Endometrial microvascular endothelial cells (primary cell): Measurements from ENCODE around the gene TSPAN4. TPM values are rescaled to one million over a fixed set of nuclear protein-coding genes. Genes with fewer than 3 reads are reported as not detected.

Experiments
- in situ Hi-C: cut with HindIII; loops from 2 replicates; pipeline ENCODE4 v1.10.0; 2017; ENCODE audit warnings: low sequenced_read_pairs, low pct_unique_long_range_greater_than_20kb; ENCODE audit errors: inconsistent ontology term
- total RNA-seq: library from RNA; depleted of rRNA; stranded (reverse); fragments of >200 nt; gene quantifications from one replicate; pipeline ENCODE4 v1.2.3, GENCODE V29; 2015; ENCODE audit errors: inconsistent ontology term

The TSPAN4 gene
- 220 TPM for total RNA-seq

- in situ Hi-C loops = no loop called here
Observed at GRCh38 chr11:842370-843002, at the start of gene TSPAN4, which contains the start of gene POLR2L. Gene TSPAN4 (plus strand): TSS chr11:842852. CDS start chr11:850305, 7,453 bp downstream. Gene POLR2L (minus strand): TSS chr11:842529. CDS start chr11:842508, 21 bp downstream.

- in situ Hi-C loops = no loop called here
Observed at GRCh38 chr11:792873-793272, 49.8 kb upstream of the TSPAN4 start.

GRCh38 chr11:793556-793955, 49.1 kb upstream of the TSPAN4 start:
- in situ Hi-C loops = no loop called here

- in situ Hi-C loops = no loop called here
Observed at GRCh38 chr11:794013-794765, 48.5 kb upstream of the TSPAN4 start.

GRCh38 chr11:794766-795633, 47.7 kb upstream of the TSPAN4 start:
- in situ Hi-C loops = no loop called here

- in situ Hi-C loops = no loop called here
Observed at GRCh38 chr11:795634-796564, 46.8 kb upstream of the TSPAN4 start.

GRCh38 chr11:796565-797295, 45.9 kb upstream of the TSPAN4 start:
- in situ Hi-C loops = no loop called here

- in situ Hi-C loops = no loop called here
Observed at GRCh38 chr11:797296-798092, 45.2 kb upstream of the TSPAN4 start.

GRCh38 chr11:798093-798713, 44.4 kb upstream of the TSPAN4 start, which contains the start of gene SLC25A22:
Gene SLC25A22 (minus strand): TSS chr11:798281. CDS start chr11:795006, 3,275 bp downstream.
- in situ Hi-C loops = no loop called here

- in situ Hi-C loops = no loop called here
Observed at GRCh38 chr11:799641-800316, 42.9 kb upstream of the TSPAN4 start.

GRCh38 chr11:800473-800872, 42.2 kb upstream of the TSPAN4 start:
- in situ Hi-C loops = no loop called here

GRCh38 chr11:801097-801780, 41.4 kb upstream of the TSPAN4 start:
- in situ Hi-C loops = no loop called here

- in situ Hi-C loops = no loop called here
Observed at GRCh38 chr11:802018-802617, 40.5 kb upstream of the TSPAN4 start.

GRCh38 chr11:802693-803466, 39.8 kb upstream of the TSPAN4 start:
- in situ Hi-C loops = no loop called here

- in situ Hi-C loops = no loop called here
Observed at GRCh38 chr11:803467-803742, 39.2 kb upstream of the TSPAN4 start.
